ENCODE results near the gene FHIT.

The FHIT gene

GRCh38 chr3:60809857-60810610, 441.2 kb downstream of the FHIT start:
- DNase-seq: peak in 2 of 3 experiments; percentile 20 to 57

GRCh38 chr3:60803216-60804173, 447.8 kb downstream of the FHIT start:
- DNase-seq: no peak

GRCh38 chr3:60801307-60801706, 449.9 kb downstream of the FHIT start:
- DNase-seq: no peak

- DNase-seq: no peak
Observed at GRCh38 chr3:60798456-60798855, 452.8 kb downstream of the FHIT start.

GRCh38 chr3:60792249-60792852, 458.9 kb downstream of the FHIT start:
- peak in 2 of 3 experiments; percentile 12 to 46 for DNase-seq

- DNase-seq: no peak
Observed at GRCh38 chr3:60788185-60788584, 463.1 kb downstream of the FHIT start.

- DNase-seq: no peak
Observed at GRCh38 chr3:60781935-60782334, 469.3 kb downstream of the FHIT start.

- no peak for DNase-seq
Observed at GRCh38 chr3:60779637-60780036, 471.6 kb downstream of the FHIT start.

GRCh38 chr3:60775985-60776384, 475.3 kb downstream of the FHIT start:
- no peak for DNase-seq

GRCh38 chr3:60774617-60775016, 476.6 kb downstream of the FHIT start:
- DNase-seq: no peak

- DNase-seq: no peak
Observed at GRCh38 chr3:60772584-60772983, 478.7 kb downstream of the FHIT start.

GRCh38 chr3:60771766-60772165, 479.5 kb downstream of the FHIT start:
- no peak for DNase-seq

GRCh38 chr3:60770532-60770931, 480.7 kb downstream of the FHIT start:
- peak in 1 of 3 experiments; percentile 1 for DNase-seq

GRCh38 chr3:60767536-60767935, 483.7 kb downstream of the FHIT start:
- DNase-seq: no peak

GRCh38 chr3:60765776-60766175, 485.5 kb downstream of the FHIT start:
- no peak for DNase-seq

- DNase-seq: no peak
Observed at GRCh38 chr3:60764870-60765269, 486.4 kb downstream of the FHIT start.

- DNase-seq: no peak
Observed at GRCh38 chr3:60760145-60760544, 491.1 kb downstream of the FHIT start.

- no peak for DNase-seq
Observed at GRCh38 chr3:60759439-60759838, 491.8 kb downstream of the FHIT start.

GRCh38 chr3:60758831-60759230, 492.4 kb downstream of the FHIT start:
- no peak for DNase-seq

- DNase-seq: no peak
Observed at GRCh38 chr3:60758171-60758570, 493.1 kb downstream of the FHIT start.

GRCh38 chr3:60757724-60758123, 493.5 kb downstream of the FHIT start:
- DNase-seq: no peak

GRCh38 chr3:60756241-60757030, 494.8 kb downstream of the FHIT start:
- no peak for DNase-seq

GRCh38 chr3:60755094-60755493, 496.2 kb downstream of the FHIT start:
- DNase-seq: peak in 2 of 3 experiments; percentile 0 to 4
